HepG2 (cell line): Measurements from ENCODE around the gene NOS1AP. TPM values are rescaled to one million over a fixed set of nuclear protein-coding genes. Genes with fewer than 3 reads are reported as not detected.

Experiments
- HMG20A ChIP-seq: IDR thresholded peaks from 2 replicates; pipeline ENCODE4 v1.6.1; 2016; ENCODE audit warnings: borderline replicate concordance
- JDP2 ChIP-seq: sonication (generic); formaldehyde crosslinking; IDR thresholded peaks from 2 replicates; pipeline ENCODE4 v1.8.1; 2022; ENCODE audit warnings: missing genetic modification reagents, borderline replicate concordance
- RBFOX2 ChIP-seq: fragments of 200-400 bp; formaldehyde crosslinking; IDR thresholded peaks from 2 replicates; pipeline ENCODE4 v1.6.1; 2017; ENCODE audit warnings: low read depth, mild to moderate bottlenecking, low read length
- RBM39 ChIP-seq: fragments of 200-400 bp; formaldehyde crosslinking; IDR thresholded peaks from one replicate; pipeline ENCODE4 v1.6.1; 2018; ENCODE audit warnings: antibody characterized with exemption, mild to moderate bottlenecking, low read depth, low read length; ENCODE audit not compliant: poor library complexity, severe bottlenecking
- REL ChIP-seq: sonication (generic); formaldehyde crosslinking; conservative IDR thresholded peaks from 2 replicates; pipeline ENCODE4 v1.8.0; 2022; ENCODE audit warnings: mild to moderate bottlenecking, missing genetic modification reagents, moderate library complexity
- REPIN1 ChIP-seq: sonication (generic); formaldehyde crosslinking; IDR thresholded peaks from 2 replicates; pipeline ENCODE4 v1.8.0; 2022; ENCODE audit warnings: missing genetic modification reagents, low read depth, mild to moderate bottlenecking, borderline replicate concordance
- SKI ChIP-seq: fragments of 450-650 bp; IDR thresholded peaks from one replicate; pipeline ENCODE4 v1.6.1; 2018; ENCODE audit warnings: mild to moderate bottlenecking; ENCODE audit not compliant: partially characterized antibody
- SPEN ChIP-seq: sonication (generic); formaldehyde crosslinking; IDR thresholded peaks from 2 replicates; pipeline ENCODE4 v1.5.1; 2020; ENCODE audit warnings: low read depth, mild to moderate bottlenecking, missing genetic modification reagents
- ZFAT ChIP-seq: sonication (generic); formaldehyde crosslinking; conservative IDR thresholded peaks from 2 replicates; pipeline ENCODE4 v1.8.1; 2023; ENCODE audit warnings: missing genetic modification reagents, inconsistent platforms
- ZFP1 ChIP-seq: IDR thresholded peaks from 2 replicates; pipeline ENCODE4 v1.6.1; 2016
- ZFP36L2 ChIP-seq: sonication (generic); formaldehyde crosslinking; IDR thresholded peaks from 2 replicates; pipeline ENCODE4 v1.4.0; 2020; ENCODE audit warnings: missing genetic modification reagents
- ZMYM2 ChIP-seq: sonication (generic); formaldehyde crosslinking; IDR thresholded peaks from 2 replicates; pipeline ENCODE4 v1.8.0; 2022; ENCODE audit warnings: mild to moderate bottlenecking, missing genetic modification reagents
- ZNF333 ChIP-seq: sonication (generic); formaldehyde crosslinking; IDR thresholded peaks from 2 replicates; pipeline ENCODE4 v1.4.0; 2020; ENCODE audit warnings: mild to moderate bottlenecking, missing genetic modification reagents, borderline replicate concordance
- ZNF446 ChIP-seq: sonication (generic); formaldehyde crosslinking; IDR thresholded peaks from 2 replicates; pipeline ENCODE4 v1.5.0; 2020; ENCODE audit warnings: mild to moderate bottlenecking, missing genetic modification reagents
- ZNF468 ChIP-seq: sonication (generic); formaldehyde crosslinking; IDR thresholded peaks from 2 replicates; pipeline ENCODE4 v1.8.0; 2022; ENCODE audit warnings: mild to moderate bottlenecking, moderate library complexity, missing genetic modification reagents
- ZNF562 ChIP-seq: sonication (generic); formaldehyde crosslinking; IDR thresholded peaks from 2 replicates; pipeline ENCODE4 v1.8.0; 2022; ENCODE audit warnings: missing genetic modification reagents, borderline replicate concordance
- ZNF674 ChIP-seq: sonication (generic); formaldehyde crosslinking; IDR thresholded peaks from 2 replicates; pipeline ENCODE4 v1.5.0; 2020; ENCODE audit warnings: low read depth, mild to moderate bottlenecking, missing genetic modification reagents
- polyA plus RNA-seq, 8 experiments: library from polyadenylated mRNA; depleted of rRNA in 3 of 8; stranded (reverse) in 7 of 8; unstranded in 1 of 8; fragments of >200 nt; fragmentation: Illumina TruSeq in 4 of 8; extraction: Trizol in 4 of 8; gene quantifications; 2 replicates each; pipeline versions ENCODE4 v1.2.1 to v1.2.3, GENCODE V29; 2011 to 2016; ENCODE audit warnings: low read depth in 4 of 8, missing spikeins in 1 of 8, mixed read lengths in 1 of 8; ENCODE audit not compliant: insufficient read depth in 1 of 8
- total RNA-seq, 5 experiments: library from RNA; depleted of rRNA; stranded (reverse); fragments of >200 nt; fragmentation: Illumina TruSeq; extraction: Trizol; gene quantifications; 2 replicates each; pipeline ENCODE4 v1.2.3, GENCODE V29; 2016; ENCODE audit warnings: low read depth in 1 of 5
- TF ChIP-seq, protein P1 (sequence below): sonication (generic); formaldehyde crosslinking; IDR thresholded peaks from 2 replicates; pipeline ENCODE4 v1.5.0; 2020; ENCODE audit warnings: mild to moderate bottlenecking, missing genetic modification reagents, borderline replicate concordance

NOS1AP gene
- total and polyA plus RNA-seq, 2 of the 13 experiments (the other 11 are each of a cell fraction or from before 2014, with no cell fraction given): 2.0 to 3.3 TPM

DNA sequence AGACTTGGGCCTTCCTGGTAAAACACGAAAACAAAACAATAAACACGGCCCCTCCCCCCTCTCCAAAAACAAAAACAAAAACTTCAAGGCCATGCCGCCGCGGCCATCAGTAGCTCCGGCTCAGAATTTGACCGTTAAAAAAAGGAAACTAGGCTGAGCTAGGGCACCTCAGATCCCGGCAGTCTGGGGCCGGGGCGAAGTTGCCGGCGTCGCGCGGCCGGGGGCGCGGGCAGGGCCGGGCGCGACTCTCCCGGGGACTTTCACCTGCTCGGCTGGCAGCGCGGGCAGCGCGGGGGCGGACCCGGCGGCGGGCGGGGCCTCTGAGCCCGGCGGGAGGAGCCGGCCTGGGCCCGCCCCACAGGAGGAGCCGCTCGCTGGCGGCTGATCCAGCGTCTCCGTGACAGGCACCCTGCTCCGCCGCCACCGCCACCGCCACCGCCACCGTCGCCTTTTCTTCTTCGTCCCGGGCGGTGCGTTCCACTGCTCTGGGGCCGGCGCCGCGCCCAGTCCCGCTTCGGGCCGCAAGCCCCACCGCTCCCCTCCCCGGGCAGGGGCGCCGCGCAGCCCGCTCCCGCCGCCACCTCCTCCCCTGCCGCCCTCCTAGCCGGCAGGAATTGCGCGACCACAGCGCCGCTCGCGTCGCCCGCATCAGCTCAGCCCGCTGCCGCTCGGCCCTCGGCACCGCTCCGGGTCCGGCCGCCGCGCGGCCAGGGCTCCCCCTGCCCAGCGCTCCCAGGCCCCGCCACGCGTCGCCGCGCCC is at the start of gene NOS1AP (continued):
- TF ChIP-seq, protein P1, sequence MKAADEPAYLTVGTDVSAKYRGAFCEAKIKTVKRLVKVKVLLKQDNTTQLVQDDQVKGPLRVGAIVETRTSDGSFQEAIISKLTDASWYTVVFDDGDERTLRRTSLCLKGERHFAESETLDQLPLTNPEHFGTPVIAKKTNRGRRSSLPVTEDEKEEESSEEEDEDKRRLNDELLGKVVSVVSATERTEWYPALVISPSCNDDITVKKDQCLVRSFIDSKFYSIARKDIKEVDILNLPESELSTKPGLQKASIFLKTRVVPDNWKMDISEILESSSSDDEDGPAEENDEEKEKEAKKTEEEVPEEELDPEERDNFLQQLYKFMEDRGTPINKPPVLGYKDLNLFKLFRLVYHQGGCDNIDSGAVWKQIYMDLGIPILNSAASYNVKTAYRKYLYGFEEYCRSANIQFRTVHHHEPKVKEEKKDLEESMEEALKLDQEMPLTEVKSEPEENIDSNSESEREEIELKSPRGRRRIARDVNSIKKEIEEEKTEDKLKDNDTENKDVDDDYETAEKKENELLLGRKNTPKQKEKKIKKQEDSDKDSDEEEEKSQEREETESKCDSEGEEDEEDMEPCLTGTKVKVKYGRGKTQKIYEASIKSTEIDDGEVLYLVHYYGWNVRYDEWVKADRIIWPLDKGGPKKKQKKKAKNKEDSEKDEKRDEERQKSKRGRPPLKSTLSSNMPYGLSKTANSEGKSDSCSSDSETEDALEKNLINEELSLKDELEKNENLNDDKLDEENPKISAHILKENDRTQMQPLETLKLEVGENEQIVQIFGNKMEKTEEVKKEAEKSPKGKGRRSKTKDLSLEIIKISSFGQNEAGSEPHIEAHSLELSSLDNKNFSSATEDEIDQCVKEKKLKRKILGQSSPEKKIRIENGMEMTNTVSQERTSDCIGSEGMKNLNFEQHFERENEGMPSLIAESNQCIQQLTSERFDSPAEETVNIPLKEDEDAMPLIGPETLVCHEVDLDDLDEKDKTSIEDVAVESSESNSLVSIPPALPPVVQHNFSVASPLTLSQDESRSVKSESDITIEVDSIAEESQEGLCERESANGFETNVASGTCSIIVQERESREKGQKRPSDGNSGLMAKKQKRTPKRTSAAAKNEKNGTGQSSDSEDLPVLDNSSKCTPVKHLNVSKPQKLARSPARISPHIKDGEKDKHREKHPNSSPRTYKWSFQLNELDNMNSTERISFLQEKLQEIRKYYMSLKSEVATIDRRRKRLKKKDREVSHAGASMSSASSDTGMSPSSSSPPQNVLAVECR: peak; percentile 73; the same call in 1 of the 2 replicates
- TF ChIP-seq ZFAT (CRISPR knock-in tag) (no peak), ZNF446 (CRISPR knock-in tag) (peak; percentile 24; the same call in 1 of the 2 replicates), SKI (peak; percentile 55), SPEN (CRISPR knock-in tag) (peak; percentile 36; the same call in 1 of the 2 replicates), RBM39 (peak; percentile 79), ZNF674 (CRISPR knock-in tag) (peak; percentile 25; the same call in 1 of the 2 replicates), REPIN1 (CRISPR knock-in tag) (no peak), RBFOX2 (peak; percentile 80), ZNF468 (CRISPR knock-in tag) (no peak), ZNF333 (CRISPR knock-in tag) (no peak), HMG20A (0 out of 2 replicates have a peak, but pooled peaks have one; percentile 13), ZFP1 (CRISPR knock-in tag) (no peak), ZMYM2 (no peak), JDP2 (CRISPR knock-in tag) (no peak; the same call in 1 of the 2 replicates), REL (no peak), ZNF562 (CRISPR knock-in tag) (no peak; the same call in 1 of the 2 replicates), ZFP36L2 (CRISPR knock-in tag) (no peak)
